GM13976 (cell line): ENCODE measurements around the gene MYOF.

Experiments
- DNase-seq: peaks from one replicate; pipeline ENCODE4 v3.0.0; 2012; ENCODE audit warnings: low spot score
- CTCF ChIP-seq: IDR thresholded peaks from 2 replicates; pipeline ENCODE4 v1.5.1; 2012; ENCODE audit warnings: borderline replicate concordance, mild to moderate bottlenecking; ENCODE audit not compliant: insufficient read depth; ENCODE audit errors: extremely low read depth, missing control alignments, control extremely low read depth
- in situ Hi-C: fragments of 300-500 bp; cut with MboI; formaldehyde crosslinking; loops from one replicate; pipeline ENCODE4 v1.12.0; 2022; ENCODE audit warnings: low sequenced_read_pairs, mixed read lengths, inconsistent platforms; ENCODE audit not compliant: unreplicated experiment

Gene MYOF

DNA sequence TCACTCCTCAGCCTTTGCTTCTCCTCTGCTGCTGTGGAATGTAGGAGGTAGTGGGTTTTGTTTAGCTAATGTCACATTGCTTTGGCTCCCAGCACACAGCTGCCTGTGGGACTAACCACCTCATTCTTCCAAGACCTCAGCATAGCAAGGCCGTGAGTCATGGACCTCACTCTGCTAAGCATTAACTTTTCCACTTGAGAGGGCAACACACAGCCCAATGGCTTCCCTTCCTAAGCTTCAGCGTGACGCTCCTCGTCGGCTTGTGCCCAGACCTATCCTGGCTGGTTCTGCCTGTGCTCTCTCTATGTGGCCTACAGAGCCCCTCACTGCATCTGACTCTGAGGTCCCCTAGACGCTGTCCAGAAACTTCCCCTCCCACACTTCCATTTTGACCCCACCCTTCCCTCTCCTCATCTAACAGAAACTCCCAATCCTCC is 23.3 kb downstream of the MYOF start:
- in situ Hi-C loops, result no loop called here
- no peak for DNase-seq
- TF ChIP-seq CTCF, result no peak

GRCh38 chr10:93457511-93457910 is 24.6 kb downstream of the MYOF start:
- DNase-seq, result no peak
- in situ Hi-C loops, result no loop called here

DNA sequence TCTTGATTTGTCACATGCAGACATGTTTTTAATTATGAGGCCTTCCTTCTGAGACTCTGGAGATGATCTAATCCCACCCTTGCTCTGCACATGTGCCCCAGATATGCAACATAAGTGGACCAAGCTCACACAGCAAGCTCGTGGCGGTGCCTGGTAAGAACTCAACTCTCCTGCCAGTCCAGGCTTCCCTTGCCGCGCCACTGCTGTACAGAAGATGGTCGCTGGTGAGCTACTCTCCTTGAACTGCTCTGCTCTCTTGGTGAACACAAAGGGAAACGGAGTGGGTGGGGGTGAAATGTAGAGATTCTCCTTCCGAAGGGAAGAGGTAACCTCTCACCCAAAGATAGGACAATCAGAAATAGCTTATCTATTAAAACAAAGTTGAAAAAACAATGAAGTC is 25.7 kb downstream of the MYOF start:
- no peak for TF ChIP-seq CTCF
- no peak for DNase-seq
- in situ Hi-C loops, result no loop called here

More at GRCh38 chr10:93457511-93457910, 24.6 kb downstream of the MYOF start:
- no peak for TF ChIP-seq CTCF

GRCh38 chr10:93454736-93455135 is 27.4 kb downstream of the MYOF start:
- DNase-seq, result no peak
- in situ Hi-C loops, result no loop called here
- no peak for TF ChIP-seq CTCF

DNA sequence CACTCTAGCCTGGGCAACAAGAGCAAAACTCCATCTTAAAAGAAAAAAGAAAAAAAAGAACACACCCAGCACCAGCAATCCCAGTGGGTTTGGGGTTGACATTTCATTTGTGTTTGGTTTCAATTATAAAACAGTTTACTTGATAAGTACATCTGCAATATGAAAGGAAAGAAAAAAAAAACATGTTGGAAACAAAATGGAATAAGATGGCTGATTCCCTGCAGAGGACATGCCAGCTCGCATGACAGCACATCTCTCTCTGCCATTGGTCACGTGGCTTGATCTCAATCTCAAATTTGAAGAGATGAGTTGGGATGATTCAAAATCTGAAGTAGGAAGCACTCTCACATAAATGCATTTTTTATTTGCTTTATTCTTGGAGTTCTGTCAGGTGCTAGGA is 28.0 kb downstream of the MYOF start:
- no peak for DNase-seq
- TF ChIP-seq CTCF, result no peak
- in situ Hi-C loops, result no loop called here

DNA sequence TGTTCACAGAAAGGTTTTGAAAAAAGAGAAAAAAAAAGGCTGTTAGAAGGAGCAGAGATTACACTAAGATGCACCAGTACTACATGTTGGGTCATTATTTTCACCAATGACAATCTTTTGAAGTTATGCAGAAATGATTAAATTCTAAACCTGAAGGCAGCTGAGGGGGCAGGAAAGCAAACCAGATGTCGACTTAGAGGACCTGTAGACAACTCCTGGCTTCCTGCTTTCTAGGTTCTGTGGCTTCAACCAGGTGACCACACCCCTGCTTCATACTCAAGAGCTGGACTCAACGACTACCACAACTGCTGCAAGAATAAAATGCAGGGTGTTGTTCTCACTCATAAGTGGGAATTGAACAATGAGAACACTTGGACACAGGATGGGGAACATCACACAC is 30.0 kb downstream of the MYOF start:
- peak; percentile 39 for DNase-seq
- in situ Hi-C loops, result no loop called here
- TF ChIP-seq CTCF, result no peak
